Chondrocyte (in vitro differentiated cells): Measurements from ENCODE around the gene KRTAP10-7. TPM values are rescaled to one million over a fixed set of nuclear protein-coding genes. Genes with fewer than 3 reads are reported as not detected.

Experiments
- DNase-seq: peaks from one replicate; pipeline ENCODE4 v3.0.0; 2021; ENCODE audit warnings: mixed read lengths, low spot score
- H3K27ac Mint-ChIP-seq: one replicate; pipeline ENCODE4 v1.8.0; 2021; ENCODE audit warnings: mild to moderate bottlenecking, moderate library complexity, mixed read lengths; ENCODE audit not compliant: unreplicated experiment
- H3K27me3 Mint-ChIP-seq: 2 replicates; pipeline ENCODE4 v1.8.0; 2021; ENCODE audit warnings: low read depth, mixed read lengths
- H3K36me3 Mint-ChIP-seq: 2 replicates; pipeline ENCODE4 v1.8.0; 2021; ENCODE audit warnings: low read depth, mixed read lengths
- H3K4me1 Mint-ChIP-seq: 2 replicates; pipeline ENCODE4 v1.8.0; 2021; ENCODE audit warnings: low read depth, mild to moderate bottlenecking, mixed read lengths
- H3K4me3 Mint-ChIP-seq: one replicate; pipeline ENCODE4 v1.8.0; 2021; ENCODE audit warnings: mild to moderate bottlenecking, moderate library complexity, mixed read lengths; ENCODE audit not compliant: unreplicated experiment
- H3K9me3 Mint-ChIP-seq: 2 replicates; pipeline ENCODE4 v1.8.0; 2021; ENCODE audit warnings: low read depth, mixed read lengths
- total RNA-seq: library from RNA; stranded (reverse); gene quantifications from 3 replicates; pipeline ENCODE4 v1.2.1, GENCODE V29; 2021
- TF ChIP-seq, protein P1 (sequence below): fragments of 200-600 bp; sonication (generic); IDR thresholded peaks from 2 replicates; pipeline ENCODE4 v1.5.0; 2021; ENCODE audit warnings: antibody characterized with exemption, mild to moderate bottlenecking, moderate library complexity

The KRTAP10-7 gene
- total RNA-seq, 1 donor from 2014 or later: not detected

DNA sequence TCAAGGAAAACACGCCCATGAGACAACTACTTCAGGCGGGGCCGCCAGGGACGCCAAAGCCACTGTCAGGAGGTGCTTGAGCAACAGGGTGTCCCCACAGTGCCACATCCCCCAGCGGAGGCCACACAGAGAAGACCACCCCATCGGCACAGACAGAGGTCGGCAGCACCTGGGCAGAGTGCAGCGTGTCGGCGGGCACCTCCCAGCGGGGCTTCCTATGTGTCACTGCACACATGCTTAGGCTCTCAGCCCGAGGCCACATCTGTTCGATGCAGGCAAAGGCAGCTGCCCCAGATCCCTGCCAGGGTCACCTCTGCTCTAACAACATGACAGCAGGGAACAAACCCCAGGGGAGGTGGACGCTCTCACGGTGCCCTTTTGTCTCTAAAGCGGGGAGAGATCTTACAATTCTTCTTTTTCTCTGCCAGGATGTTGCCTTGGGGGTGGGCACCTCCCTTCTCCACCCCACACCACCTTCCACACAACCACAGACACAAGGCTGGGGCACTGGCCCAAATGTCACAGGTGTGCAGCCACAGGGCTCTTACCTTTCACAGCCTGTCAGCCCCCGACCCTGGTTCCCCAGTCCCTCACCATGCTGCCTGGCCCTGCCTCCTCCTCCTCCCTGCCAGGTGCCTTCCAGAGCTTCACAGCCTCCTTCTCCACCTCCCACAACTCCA is 15.7 kb downstream of the KRTAP10-7 start:
- TF ChIP-seq, protein P1, sequence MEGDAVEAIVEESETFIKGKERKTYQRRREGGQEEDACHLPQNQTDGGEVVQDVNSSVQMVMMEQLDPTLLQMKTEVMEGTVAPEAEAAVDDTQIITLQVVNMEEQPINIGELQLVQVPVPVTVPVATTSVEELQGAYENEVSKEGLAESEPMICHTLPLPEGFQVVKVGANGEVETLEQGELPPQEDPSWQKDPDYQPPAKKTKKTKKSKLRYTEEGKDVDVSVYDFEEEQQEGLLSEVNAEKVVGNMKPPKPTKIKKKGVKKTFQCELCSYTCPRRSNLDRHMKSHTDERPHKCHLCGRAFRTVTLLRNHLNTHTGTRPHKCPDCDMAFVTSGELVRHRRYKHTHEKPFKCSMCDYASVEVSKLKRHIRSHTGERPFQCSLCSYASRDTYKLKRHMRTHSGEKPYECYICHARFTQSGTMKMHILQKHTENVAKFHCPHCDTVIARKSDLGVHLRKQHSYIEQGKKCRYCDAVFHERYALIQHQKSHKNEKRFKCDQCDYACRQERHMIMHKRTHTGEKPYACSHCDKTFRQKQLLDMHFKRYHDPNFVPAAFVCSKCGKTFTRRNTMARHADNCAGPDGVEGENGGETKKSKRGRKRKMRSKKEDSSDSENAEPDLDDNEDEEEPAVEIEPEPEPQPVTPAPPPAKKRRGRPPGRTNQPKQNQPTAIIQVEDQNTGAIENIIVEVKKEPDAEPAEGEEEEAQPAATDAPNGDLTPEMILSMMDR: no peak
- Mint-ChIP-seq H3K4me1 (no peaks in the 10 kb centered on the region), H3K27ac (no peak overlapping the region), H3K4me3 (no peak overlapping the region), H3K9me3 (peaks cover 22% of the 10 kb centered on the region), H3K36me3 (peaks cover 7% of the 10 kb centered on the region), H3K27me3 (peaks cover 56% of the 10 kb centered on the region)
- DNase-seq: peak; percentile 87

DNA sequence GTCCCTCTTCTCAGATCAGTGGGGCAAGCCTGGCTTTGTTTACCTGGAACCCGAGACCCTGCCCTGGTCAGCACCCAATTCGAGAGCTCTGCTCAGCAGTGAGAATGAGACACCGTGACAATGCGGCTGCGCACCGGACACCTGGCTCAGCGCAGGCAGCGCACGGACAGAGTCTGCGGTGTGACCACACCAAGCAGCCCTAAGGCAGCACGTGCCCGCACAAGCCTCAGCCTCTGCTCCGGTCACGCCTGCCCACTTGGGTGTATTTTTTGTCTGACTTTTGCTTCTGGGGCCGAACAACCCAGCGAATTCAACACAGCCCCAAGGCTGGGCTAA is 16.2 kb downstream of the KRTAP10-7 start:
- DNase-seq: no peak
- Mint-ChIP-seq H3K27me3 (peaks cover 56% of the 10 kb centered on the region), H3K36me3 (peaks cover 7% of the 10 kb centered on the region), H3K9me3 (peaks cover 17% of the 10 kb centered on the region), H3K4me1 (no peaks in the 10 kb centered on the region), H3K27ac (no peak overlapping the region), H3K4me3 (no peak overlapping the region)
- TF ChIP-seq, protein P1: no peak

DNA sequence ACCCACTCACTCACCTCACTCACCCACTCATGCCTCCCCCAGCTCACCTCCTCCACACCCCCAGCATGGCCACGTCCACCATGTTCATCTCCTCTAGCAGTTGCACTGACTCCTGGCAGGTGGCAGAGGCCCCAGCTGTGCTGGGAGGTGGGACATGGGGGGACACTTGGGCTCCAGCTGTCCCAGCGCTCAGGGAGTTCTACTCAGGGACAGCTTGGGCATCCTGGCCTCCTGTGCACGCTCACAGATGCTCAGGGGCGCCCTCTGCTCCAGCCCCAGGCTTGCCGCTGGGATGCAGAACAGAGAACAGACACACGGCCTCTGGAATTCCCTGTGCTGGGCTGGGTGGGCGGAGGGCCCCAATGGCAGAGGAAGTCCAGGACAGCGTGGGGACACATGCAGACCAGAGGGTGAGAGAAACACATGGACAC is 16.7 kb downstream of the KRTAP10-7 start:
- peaks cover 17% of the 10 kb centered on the region for H3K9me3 Mint-ChIP-seq
- H3K27ac Mint-ChIP-seq: no peak overlapping the region

DNA sequence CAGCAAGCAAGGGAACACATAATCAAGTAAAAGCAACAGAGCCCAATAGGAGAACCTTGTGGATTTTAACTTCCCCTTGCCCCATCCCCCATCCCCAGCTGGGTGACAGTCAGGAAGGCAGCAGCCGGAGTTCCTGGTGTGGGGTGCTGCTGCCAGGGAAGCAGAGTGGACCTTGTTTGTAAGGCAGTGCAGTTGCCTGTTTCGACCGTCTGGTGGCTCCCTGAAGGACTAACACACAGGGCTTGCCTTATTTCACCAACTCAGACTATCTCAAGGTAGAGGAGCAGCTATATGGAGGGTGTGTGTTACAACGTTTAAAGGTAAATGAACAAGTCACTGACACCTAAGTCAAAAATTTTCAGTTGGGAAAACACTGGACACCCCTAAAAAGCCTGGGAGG is 18.1 kb downstream of the KRTAP10-7 start:
- Mint-ChIP-seq H3K4me1 (no peaks in the 10 kb centered on the region), H3K27ac (no peak overlapping the region), H3K9me3 (peaks cover 31% of the 10 kb centered on the region), H3K27me3 (peaks cover 55% of the 10 kb centered on the region), H3K4me3 (no peak overlapping the region), H3K36me3 (peaks cover 9% of the 10 kb centered on the region)
- TF ChIP-seq, protein P1: peak; percentile 54
- DNase-seq: no peak

More for the DNA sequence above, 16.7 kb downstream of the KRTAP10-7 start:
- TF ChIP-seq, protein P1: no peak
- H3K36me3 Mint-ChIP-seq: peaks cover 7% of the 10 kb centered on the region
- peaks cover 56% of the 10 kb centered on the region for H3K27me3 Mint-ChIP-seq
- DNase-seq: peak; percentile 75
- no peak overlapping the region for H3K4me3 Mint-ChIP-seq
- no peaks in the 10 kb centered on the region for H3K4me1 Mint-ChIP-seq

DNA sequence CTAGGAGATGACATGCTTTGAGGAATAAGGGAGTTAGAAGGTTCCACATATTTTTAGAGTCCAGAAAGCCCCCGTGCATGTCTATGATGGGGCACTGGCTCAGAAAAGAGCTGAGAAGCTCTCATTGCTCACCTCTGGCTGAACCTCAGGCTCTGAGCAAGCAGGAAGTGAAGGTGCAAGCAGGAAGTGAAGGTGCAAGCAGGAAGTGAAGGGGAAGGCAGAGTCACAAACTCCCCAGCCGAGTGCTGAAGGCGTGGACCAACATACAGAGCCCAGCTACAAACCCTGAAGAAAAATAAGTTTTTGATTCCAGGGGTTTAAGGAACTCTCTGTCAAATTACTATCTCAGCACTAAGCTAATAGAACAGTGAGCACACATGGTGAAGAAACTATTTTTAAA is 18.5 kb downstream of the KRTAP10-7 start:
- H3K4me3 Mint-ChIP-seq: no peak overlapping the region

More for the DNA sequence above, 18.5 kb downstream of the KRTAP10-7 start:
- no peak overlapping the region for H3K27ac Mint-ChIP-seq
- peaks cover 10% of the 10 kb centered on the region for H3K36me3 Mint-ChIP-seq
- H3K9me3 Mint-ChIP-seq: peaks cover 35% of the 10 kb centered on the region
- TF ChIP-seq, protein P1: no peak
- no peak for DNase-seq
- peaks cover 53% of the 10 kb centered on the region for H3K27me3 Mint-ChIP-seq
- H3K4me1 Mint-ChIP-seq: no peaks in the 10 kb centered on the region
